ENCODE data around the gene ATL1.

Gene ATL1

GRCh38 chr14:50575769-50576168 lies 15.8 kb downstream of the ATL1 start:
- H3K9ac ChIP-seq (ENCODE audit: low read depth, low read length, poor library complexity, severe bottlenecking): no peak overlapping the region
- H4K20me1 ChIP-seq (ENCODE audit: insufficient read depth, low read length, poor library complexity, severe bottlenecking): no peaks in the 10 kb centered on the region
- H3K79me2 ChIP-seq (ENCODE audit: insufficient read depth, low read length): peaks cover 4% of the 10 kb centered on the region; the same call in 1 of the 2 replicates
- H3K9me2 ChIP-seq (replicated peaks; ENCODE audit: low read depth, low read length): no peaks in the 10 kb centered on the region
- no peak overlapping the region for H3K4me2 ChIP-seq (ENCODE audit: low read depth, low read length, poor library complexity, severe bottlenecking)
- no peaks in the 10 kb centered on the region for H3F3A ChIP-seq (ENCODE audit: low read depth)
- no peak overlapping the region for H3K4me3 ChIP-seq (ENCODE audit: low read length, poor library complexity, severe bottlenecking)
- H3K4me1 ChIP-seq (ENCODE audit: insufficient read depth, low read length, poor library complexity, severe bottlenecking): no peaks in the 10 kb centered on the region
- H3K9me3 ChIP-seq (ENCODE audit: insufficient read depth, low read depth, low read length): no peaks in the 10 kb centered on the region
- no peak overlapping the region for H2AFZ ChIP-seq (ENCODE audit: low read length)
- 0 out of 2 replicates have a peak, but pooled peaks cover 6% of the 10 kb centered on the region for H3K36me3 ChIP-seq (ENCODE audit: insufficient read depth, low read length)
- no peak for TF ChIP-seq CTCF (conservative IDR thresholded peaks at IDR 0.05; ENCODE audit: low read length)
- no peak for TF ChIP-seq EZH2phosphoT487 (IDR thresholded peaks at IDR 0.05; ENCODE audit: borderline replicate concordance)
- H3K27me3 ChIP-seq (ENCODE audit: insufficient read depth, low read length, poor library complexity, severe bottlenecking): no peaks in the 10 kb centered on the region

DNA sequence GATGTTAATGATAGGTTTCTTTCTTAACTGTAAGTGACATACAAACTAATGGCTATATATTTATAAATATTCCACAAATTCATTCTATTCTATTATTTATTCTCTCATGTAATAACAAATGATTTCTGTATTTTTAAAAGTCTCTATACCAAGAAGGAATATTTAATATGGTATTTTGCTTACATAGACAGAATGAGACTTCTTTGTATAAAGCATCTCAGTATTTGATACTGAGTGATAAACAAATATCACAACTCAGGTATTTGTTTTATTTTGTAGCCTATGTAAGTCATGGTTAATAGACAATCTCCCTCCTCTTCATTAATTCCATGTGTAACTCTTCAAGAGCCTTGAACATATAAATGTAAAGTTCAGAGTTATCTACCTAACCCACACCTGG lies 18.0 kb downstream of the ATL1 start:
- no peaks in the 10 kb centered on the region for H3K4me1 ChIP-seq (ENCODE audit: insufficient read depth, low read length, poor library complexity, severe bottlenecking)
- H2AFZ ChIP-seq (ENCODE audit: low read length): no peak overlapping the region
- no peak overlapping the region for H3K4me2 ChIP-seq (ENCODE audit: low read depth, low read length, poor library complexity, severe bottlenecking)

GRCh38 chr14:50578433-50578832 lies 18.5 kb downstream of the ATL1 start:
- TF ChIP-seq CTCF (conservative IDR thresholded peaks at IDR 0.05; ENCODE audit: low read length): no peak
- TF ChIP-seq EZH2phosphoT487 (IDR thresholded peaks at IDR 0.05; ENCODE audit: borderline replicate concordance): no peak
- Histone ChIP-seq H3K9me2 (replicated peaks; ENCODE audit: low read depth, low read length) (no peaks in the 10 kb centered on the region), H4K20me1 (ENCODE audit: insufficient read depth, low read length, poor library complexity, severe bottlenecking) (no peaks in the 10 kb centered on the region), H3K9ac (ENCODE audit: low read depth, low read length, poor library complexity, severe bottlenecking) (no peak overlapping the region), H3K4me1 (ENCODE audit: insufficient read depth, low read length, poor library complexity, severe bottlenecking) (no peaks in the 10 kb centered on the region), H3K36me3 (ENCODE audit: insufficient read depth, low read length) (no peaks in the 10 kb centered on the region), H3K4me2 (ENCODE audit: low read depth, low read length, poor library complexity, severe bottlenecking) (no peak overlapping the region), H3K27me3 (ENCODE audit: insufficient read depth, low read length, poor library complexity, severe bottlenecking) (no peaks in the 10 kb centered on the region), H3K79me2 (ENCODE audit: insufficient read depth, low read length) (peaks cover 4% of the 10 kb centered on the region; the same call in 1 of the 2 replicates), H3F3A (ENCODE audit: low read depth) (no peaks in the 10 kb centered on the region), H3K9me3 (ENCODE audit: insufficient read depth, low read depth, low read length) (no peaks in the 10 kb centered on the region), H3K4me3 (ENCODE audit: low read length, poor library complexity, severe bottlenecking) (no peak overlapping the region), H2AFZ (ENCODE audit: low read length) (no peak overlapping the region)

More for the DNA sequence above, 18.0 kb downstream of the ATL1 start:
- Histone ChIP-seq H4K20me1 (ENCODE audit: insufficient read depth, low read length, poor library complexity, severe bottlenecking) (no peaks in the 10 kb centered on the region), H3K9me2 (replicated peaks; ENCODE audit: low read depth, low read length) (no peaks in the 10 kb centered on the region), H3K4me3 (ENCODE audit: low read length, poor library complexity, severe bottlenecking) (no peak overlapping the region), H3K79me2 (ENCODE audit: insufficient read depth, low read length) (peaks cover 4% of the 10 kb centered on the region; the same call in 1 of the 2 replicates), H3K36me3 (ENCODE audit: insufficient read depth, low read length) (no peaks in the 10 kb centered on the region), H3K9me3 (ENCODE audit: insufficient read depth, low read depth, low read length) (no peaks in the 10 kb centered on the region), H3K9ac (ENCODE audit: low read depth, low read length, poor library complexity, severe bottlenecking) (no peak overlapping the region), H3F3A (ENCODE audit: low read depth) (no peaks in the 10 kb centered on the region), H3K27me3 (ENCODE audit: insufficient read depth, low read length, poor library complexity, severe bottlenecking) (no peaks in the 10 kb centered on the region)
- TF ChIP-seq CTCF (conservative IDR thresholded peaks at IDR 0.05; ENCODE audit: low read length): no peak
- no peak for TF ChIP-seq EZH2phosphoT487 (IDR thresholded peaks at IDR 0.05; ENCODE audit: borderline replicate concordance)
